NCI-H2196 treated with DMSO at 0.1 percent for 48 hours (cell line): ENCODE data around the gene UNK.
"Not testable (repeated sequence)": the region's sequence is repeated elsewhere in the genome, so short reads cannot be mapped to it uniquely, and the experiment has no call there.

Experiments
- DNase-seq: peaks from one replicate; lab custom pipeline; 2025; ENCODE audit not compliant: unreplicated experiment; lab: John Stamatoyannopoulos, UW

The UNK gene

GRCh38 chr17:75870228-75870627 lies 85.6 kb downstream of the UNK start:
- not testable (repeated sequence) for DNase-seq

GRCh38 chr17:75872434-75873351 lies 88.1 kb downstream of the UNK start:
- peak; percentile 69 for DNase-seq

GRCh38 chr17:75873587-75874322 lies 89.1 kb downstream of the UNK start:
- no peak for DNase-seq

GRCh38 chr17:75874323-75875181 lies 89.9 kb downstream of the UNK start:
- no peak for DNase-seq
